Stimulated activated CD8-positive, alpha-beta memory T cell treated with anti-CD3 and anti-CD28 coated beads, Interleukin-4, amount 100 ng/mL, for 4 hours (primary cell): Measurements from ENCODE around the gene ATP10A.

Experiments used
- DNase-seq, 2 donors: peaks; one replicate each; pipeline ENCODE4 v3.0.0-alpha.2; 2020; ENCODE audit warnings: low read depth in 2 of 2, low spot score in 1 of 2

Gene ATP10A

DNA sequence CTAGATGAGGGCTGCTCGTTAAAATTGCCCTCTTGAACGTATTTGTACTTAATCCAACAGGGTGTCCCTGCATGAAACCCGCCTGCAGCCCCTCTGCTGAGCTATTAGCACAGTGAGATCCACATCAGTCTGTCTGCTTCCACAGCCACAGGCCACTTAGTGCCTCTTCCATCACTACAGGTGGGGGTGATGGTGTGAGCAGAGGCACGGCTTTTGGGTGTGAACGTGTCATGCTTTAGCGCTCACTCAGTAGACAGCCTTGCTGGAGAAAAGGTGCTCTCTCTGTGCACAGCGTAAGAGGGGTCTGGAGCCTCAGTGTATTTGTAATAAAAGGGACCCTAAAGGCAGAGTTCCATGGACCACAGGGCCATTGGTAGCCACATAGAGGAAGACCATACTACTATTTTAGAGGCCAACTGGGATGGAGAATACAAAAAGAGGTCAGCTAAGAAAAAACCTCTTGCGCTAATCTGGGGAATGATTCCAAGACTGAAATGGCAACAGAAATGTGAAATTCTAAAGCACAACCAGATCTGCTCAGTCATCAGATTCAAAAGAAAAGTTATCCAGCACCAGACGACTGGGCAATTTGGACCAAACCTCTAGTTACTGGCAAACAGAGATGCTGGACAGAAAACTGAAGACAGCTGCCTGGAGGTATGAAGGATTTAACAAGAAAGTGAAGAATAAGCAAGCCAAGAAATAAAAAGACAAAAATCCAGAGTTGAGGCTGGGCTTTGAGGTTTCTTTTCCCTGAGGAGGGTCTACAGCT lies 120.2 kb downstream of the ATP10A start:
- no peak for DNase-seq

- DNase-seq = no peak
These were observed 120.9 kb downstream of the ATP10A start for GRCh38 chr15:25742041-25742730.

DNA sequence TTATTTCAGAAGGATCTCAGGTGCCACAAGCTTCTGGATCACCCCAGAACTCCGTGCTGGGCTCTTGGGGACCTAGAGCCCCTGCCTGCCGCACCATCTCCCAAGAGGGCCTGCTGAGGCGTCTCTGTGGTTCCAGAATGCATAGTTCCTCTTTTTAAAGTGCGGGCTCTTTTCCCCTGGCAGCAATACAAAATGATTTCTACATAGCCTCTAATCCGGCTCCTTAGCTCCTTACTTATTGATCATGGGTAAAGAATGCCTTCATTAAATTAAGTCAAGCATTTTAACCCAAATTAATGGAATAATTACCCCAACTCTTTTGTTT lies 121.9 kb downstream of the ATP10A start:
- DNase-seq = no peak

GRCh38 chr15:25740383-25741255 lies 122.5 kb downstream of the ATP10A start:
- DNase-seq = no peak

- DNase-seq = no peak
These were observed 123.4 kb downstream of the ATP10A start for GRCh38 chr15:25739687-25740121.

GRCh38 chr15:25738171-25738965 lies 124.8 kb downstream of the ATP10A start:
- no peak for DNase-seq

DNA sequence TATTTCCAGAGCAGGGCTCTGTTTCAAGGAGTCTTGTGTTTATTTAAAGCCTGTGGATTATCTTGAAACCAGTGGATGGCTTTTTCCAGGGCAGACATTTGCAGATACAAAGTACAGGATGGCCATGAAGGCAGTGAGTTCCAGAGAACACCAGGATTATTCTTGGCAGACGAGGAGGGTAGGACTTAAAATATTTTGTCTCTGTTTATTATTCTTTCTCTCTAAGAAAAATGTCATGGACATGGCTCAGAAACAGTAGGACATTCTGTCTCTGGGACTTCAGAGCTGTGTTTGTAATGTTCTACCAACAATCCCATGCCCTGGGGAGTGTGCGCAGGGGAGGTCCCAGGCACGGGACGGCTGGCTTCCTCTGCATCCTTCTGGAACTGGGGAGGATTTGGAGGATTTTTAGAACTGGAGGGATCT lies 125.9 kb downstream of the ATP10A start:
- DNase-seq = no peak

DNA sequence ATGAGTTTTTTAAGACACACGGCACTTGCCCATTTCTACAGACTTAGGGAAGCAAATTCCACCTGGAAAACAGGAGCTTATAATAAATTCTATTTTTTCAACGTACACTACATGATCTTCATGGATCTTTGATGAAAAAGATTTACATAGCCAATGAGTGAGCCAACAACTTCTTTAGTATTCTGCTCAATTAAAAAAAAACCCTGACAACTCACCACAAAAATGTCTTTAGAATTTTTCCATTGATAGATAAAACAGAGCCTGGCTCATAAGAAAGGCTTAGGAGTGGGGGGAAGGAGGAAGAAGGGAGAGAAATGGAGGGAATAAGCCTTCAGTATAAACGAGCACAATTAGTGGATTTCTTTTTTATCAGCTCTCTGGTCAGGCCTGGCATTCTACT lies 126.7 kb downstream of the ATP10A start:
- no peak for DNase-seq

- DNase-seq = no peak
These were observed 127.4 kb downstream of the ATP10A start for GRCh38 chr15:25735550-25736384.

DNA sequence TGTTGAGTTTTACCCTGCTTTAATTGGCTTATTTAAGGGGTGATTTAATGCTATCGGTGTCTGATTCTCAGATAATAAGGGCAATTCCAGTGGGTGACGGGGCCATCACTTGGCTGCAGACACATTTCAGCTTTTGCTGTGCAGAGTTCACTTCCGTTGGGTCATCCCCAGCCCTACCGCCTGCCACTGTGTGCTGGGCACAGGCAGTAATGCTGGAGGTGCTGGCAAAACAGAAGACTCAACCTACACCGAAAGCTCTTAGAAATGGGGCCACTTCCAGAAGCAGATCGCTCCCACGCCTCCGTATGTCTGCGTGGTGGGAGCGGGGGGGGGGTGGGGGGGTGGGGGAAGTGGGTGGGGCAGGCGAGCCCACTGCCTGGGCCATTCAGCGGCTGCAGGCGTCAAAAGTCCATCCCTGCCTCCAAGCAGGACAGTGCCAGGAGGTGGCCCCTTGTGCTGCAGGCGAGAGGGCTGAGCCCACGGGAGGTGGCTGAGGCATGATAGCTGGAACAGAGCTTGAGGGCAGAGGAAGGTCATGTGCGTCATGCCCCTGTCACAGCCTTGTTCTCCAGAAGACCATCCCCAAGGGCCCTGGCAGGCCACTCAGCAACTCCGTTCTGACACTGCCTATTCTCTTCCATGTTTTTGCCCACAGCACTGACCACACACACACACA lies 128.3 kb downstream of the ATP10A start:
- DNase-seq = no peak

GRCh38 chr15:25733856-25734679 lies 129.1 kb downstream of the ATP10A start:
- DNase-seq = no peak

DNA sequence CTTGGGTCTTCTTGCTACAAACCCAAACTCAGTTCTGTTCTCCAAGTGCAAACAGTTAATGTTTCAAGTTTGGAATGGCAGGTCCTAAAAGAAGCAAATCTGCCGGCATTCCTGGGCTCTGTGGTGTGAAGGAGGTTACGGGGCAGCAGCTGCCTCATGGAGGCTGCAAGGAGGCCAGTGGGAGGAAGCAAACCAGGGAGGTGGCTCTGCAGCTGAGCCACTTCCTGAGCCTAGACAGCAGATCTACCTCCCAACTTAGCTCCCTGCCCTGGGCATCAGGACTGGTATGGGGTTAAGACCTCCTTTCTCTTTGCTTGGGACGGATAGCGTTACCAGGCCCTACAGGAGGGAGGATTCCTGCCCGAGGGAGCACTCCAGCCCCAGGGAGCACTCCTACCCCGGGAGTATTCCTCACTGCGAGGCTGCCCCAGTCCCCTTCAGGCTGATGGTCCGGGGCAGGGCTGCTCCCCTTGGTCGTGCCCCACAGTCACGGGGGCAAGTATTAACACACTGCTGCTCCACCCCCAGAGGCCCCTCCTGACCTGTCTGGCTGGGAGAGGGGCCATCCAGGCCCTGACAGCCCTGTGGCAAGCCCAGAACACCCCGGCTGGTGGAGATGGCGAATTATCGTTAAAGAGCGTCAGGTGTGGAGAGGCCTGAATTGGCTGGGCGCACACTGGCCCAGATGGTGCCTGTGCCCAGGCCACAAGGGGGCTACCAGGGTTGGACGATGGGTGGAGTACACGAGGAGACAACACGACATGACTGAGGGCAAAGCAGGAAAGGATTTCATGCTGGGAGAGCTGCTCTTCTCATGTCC lies 129.9 kb downstream of the ATP10A start:
- no peak for DNase-seq

DNA sequence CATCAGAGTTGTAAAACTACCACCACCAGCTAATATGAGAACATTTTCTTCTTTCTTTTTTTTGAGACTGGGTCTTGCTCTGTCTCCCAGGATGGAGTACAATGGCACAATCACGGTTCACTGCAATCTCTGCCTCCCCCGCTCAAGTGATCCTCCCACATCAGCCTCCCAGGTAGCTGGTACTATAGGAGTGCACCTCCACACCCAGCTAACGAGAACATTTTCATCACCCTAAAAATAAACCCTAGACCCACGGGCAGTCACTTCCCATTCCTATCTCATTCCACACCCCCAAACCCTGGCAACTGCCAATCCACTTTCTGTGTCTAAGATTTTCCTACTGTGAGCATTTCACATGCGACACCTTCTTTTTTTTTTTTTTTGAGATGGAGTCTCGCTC lies 130.9 kb downstream of the ATP10A start:
- DNase-seq = no peak

DNA sequence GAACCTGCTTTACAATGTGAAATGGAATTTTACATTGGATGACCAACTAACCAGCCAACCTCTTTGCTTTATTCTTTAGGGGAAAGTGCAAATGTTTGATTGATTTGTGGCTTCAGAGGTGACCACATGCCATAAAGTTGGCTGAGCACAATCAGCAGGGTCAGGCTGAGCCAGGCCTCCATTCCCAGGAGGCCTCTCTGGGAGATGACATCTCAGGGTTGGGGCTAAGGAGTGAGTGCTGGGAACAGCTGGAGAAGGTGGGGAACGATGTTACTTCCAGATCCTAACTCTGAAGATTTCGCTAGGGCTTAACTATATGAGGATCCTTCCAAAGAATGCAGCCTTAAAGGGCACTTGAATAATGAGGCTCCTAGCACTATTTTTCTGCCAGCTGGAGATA lies 131.7 kb downstream of the ATP10A start:
- DNase-seq = no peak

- DNase-seq = no peak
These were observed 132.2 kb downstream of the ATP10A start for GRCh38 chr15:25730918-25731317.

GRCh38 chr15:25728816-25729215 lies 134.3 kb downstream of the ATP10A start:
- DNase-seq = no peak

- no peak for DNase-seq
These were observed 135.1 kb downstream of the ATP10A start for GRCh38 chr15:25727867-25728600.
